Adipocyte (in vitro differentiated cells): ENCODE results near the gene CLIC5.

Source experiments
- DNase-seq: peaks from one replicate; pipeline ENCODE4 v3.0.0-alpha.2; 2015; ENCODE audit warnings: low read depth
- H3K27me3 ChIP-seq: replicated peaks from 2 replicates; pipeline ENCODE4 v1.7.0; 2013; ENCODE audit warnings: mild to moderate bottlenecking, low read length, moderate library complexity; ENCODE audit not compliant: control insufficient read depth, insufficient read depth
- H3K36me3 ChIP-seq: 2 replicates; pipeline ENCODE4 v1.7.0; 2013; ENCODE audit warnings: low read length, mild to moderate bottlenecking, moderate library complexity; ENCODE audit not compliant: control insufficient read depth, insufficient read depth, severe bottlenecking
- H3K4me1 ChIP-seq: 2 replicates; pipeline ENCODE4 v1.7.0; 2013; ENCODE audit warnings: mild to moderate bottlenecking, low read length, moderate library complexity; ENCODE audit not compliant: control insufficient read depth, insufficient read depth
- H3K4me3 ChIP-seq: 2 replicates; pipeline ENCODE4 v1.7.0; 2013; ENCODE audit warnings: mild to moderate bottlenecking, low read length, moderate library complexity
- H3K9ac ChIP-seq: 2 replicates; pipeline ENCODE4 v1.7.0; 2013; ENCODE audit warnings: mild to moderate bottlenecking, low read length, moderate library complexity
- H3K9me3 ChIP-seq: 2 replicates; pipeline ENCODE4 v1.7.0; 2013; ENCODE audit warnings: mild to moderate bottlenecking, low read length, moderate library complexity; ENCODE audit not compliant: control insufficient read depth

The CLIC5 gene

GRCh38 chr6:45990162-45990561 lies 25.5 kb downstream of the CLIC5 start:
- no peak overlapping the region for H3K9ac ChIP-seq
- no peak for DNase-seq
- H3K27me3 ChIP-seq, result peaks cover 6% of the 10 kb centered on the region
- H3K4me1 ChIP-seq, result no peaks in the 10 kb centered on the region
- no peaks in the 10 kb centered on the region for H3K9me3 ChIP-seq
- no peaks in the 10 kb centered on the region for H3K36me3 ChIP-seq
- no peak overlapping the region for H3K4me3 ChIP-seq

- H3K27me3 ChIP-seq, result peaks cover 6% of the 10 kb centered on the region
- no peaks in the 10 kb centered on the region for H3K4me1 ChIP-seq
- DNase-seq, result no peak
- no peaks in the 10 kb centered on the region for H3K36me3 ChIP-seq
- no peak overlapping the region for H3K9ac ChIP-seq
- H3K9me3 ChIP-seq, result no peaks in the 10 kb centered on the region
- no peak overlapping the region for H3K4me3 ChIP-seq
Measured at GRCh38 chr6:45988635-45989034, 27.0 kb downstream of the CLIC5 start.

DNA sequence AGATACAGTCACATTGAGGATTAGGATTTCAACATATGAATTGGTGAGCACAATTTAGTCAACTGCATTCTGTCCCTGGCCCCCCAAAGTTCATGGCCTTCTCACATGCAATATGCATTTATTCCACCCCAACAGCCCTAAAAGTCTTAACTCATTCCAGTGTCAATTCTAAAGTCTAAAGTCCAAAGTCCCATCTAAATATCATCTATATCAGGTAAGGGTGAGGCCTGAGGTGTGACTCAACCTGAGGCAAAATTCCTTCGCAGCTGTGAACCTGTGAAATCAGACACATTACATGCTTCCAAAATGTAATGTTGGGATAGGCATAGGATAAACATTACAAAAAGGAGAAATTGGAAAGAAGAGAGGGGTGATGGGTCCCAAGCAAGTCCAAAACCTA lies 27.8 kb downstream of the CLIC5 start:
- no peaks in the 10 kb centered on the region for H3K9me3 ChIP-seq
- no peak overlapping the region for H3K4me3 ChIP-seq

DNA sequence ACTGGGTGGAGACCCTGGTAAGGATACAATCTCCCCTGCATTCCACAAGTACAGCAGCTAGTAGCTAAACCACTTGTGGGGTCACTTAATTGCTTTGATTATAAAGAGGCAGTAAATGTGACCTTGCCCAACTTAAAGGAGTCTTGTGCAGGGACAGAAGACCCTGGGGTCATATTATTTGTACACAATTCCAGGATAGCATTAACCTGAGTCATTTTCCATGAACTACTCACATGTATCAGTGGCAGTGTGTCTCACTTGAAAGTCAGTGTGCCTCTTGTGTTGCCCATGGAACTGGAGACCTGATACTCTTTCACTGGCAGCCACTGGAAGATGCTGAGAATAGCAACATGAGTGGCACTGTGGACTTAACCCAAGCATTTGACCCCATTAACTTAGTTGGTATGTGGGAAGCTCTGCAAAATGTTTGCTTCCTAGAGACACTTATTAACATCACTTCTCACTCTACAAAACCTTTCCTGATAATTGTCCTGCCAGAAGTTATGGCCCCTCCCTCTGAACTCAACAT lies 28.9 kb downstream of the CLIC5 start:
- H3K4me3 ChIP-seq, result no peak overlapping the region
- H3K9ac ChIP-seq, result no peak overlapping the region
- peaks cover 6% of the 10 kb centered on the region for H3K27me3 ChIP-seq
- H3K4me1 ChIP-seq, result no peaks in the 10 kb centered on the region
- no peaks in the 10 kb centered on the region for H3K9me3 ChIP-seq
- no peaks in the 10 kb centered on the region for H3K36me3 ChIP-seq
- no peak for DNase-seq

More for the DNA sequence above, 27.8 kb downstream of the CLIC5 start:
- DNase-seq, result no peak
- Histone ChIP-seq H3K36me3 (no peaks in the 10 kb centered on the region), H3K27me3 (peaks cover 6% of the 10 kb centered on the region), H3K4me1 (no peaks in the 10 kb centered on the region), H3K9ac (no peak overlapping the region)

DNA sequence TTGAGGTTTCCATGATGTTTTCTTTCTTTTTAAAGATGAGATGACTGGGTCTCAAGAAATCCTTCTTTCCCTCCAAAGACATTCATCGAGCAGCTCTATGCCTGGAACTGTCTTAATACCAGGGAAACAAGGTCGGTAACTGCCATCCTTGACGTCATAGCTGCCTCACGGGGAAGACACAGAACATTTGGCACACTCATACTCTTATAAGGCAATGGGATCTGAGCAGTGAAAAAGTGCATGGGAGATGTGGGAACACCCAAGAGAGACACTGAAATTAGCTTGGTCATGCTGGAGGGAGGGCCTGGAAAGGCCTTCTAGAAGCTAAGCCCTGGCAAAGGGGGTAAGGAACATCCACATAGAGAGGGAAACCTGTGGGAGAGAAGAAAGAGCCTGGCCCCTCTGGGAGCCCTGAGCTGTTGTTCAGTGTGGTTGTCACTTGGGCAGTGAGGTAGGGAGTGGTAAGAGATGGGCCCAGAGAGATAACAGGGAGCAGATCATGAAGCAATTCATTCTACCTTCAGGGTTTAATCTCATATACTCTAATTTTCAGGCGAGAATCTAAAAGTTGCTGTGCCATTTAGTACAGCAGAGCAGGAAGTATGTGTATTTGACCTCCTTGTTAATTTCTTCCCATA lies 30.8 kb downstream of the CLIC5 start:
- Histone ChIP-seq H3K9me3 (no peaks in the 10 kb centered on the region), H3K9ac (no peak overlapping the region), H3K4me1 (no peaks in the 10 kb centered on the region), H3K36me3 (no peaks in the 10 kb centered on the region), H3K4me3 (no peak overlapping the region), H3K27me3 (peaks cover 6% of the 10 kb centered on the region)
- no peak for DNase-seq

- Histone ChIP-seq H3K9me3 (no peaks in the 10 kb centered on the region), H3K36me3 (no peaks in the 10 kb centered on the region), H3K9ac (no peak overlapping the region), H3K4me1 (no peaks in the 10 kb centered on the region), H3K27me3 (peaks cover 6% of the 10 kb centered on the region), H3K4me3 (no peak overlapping the region)
- DNase-seq, result no peak
Measured at GRCh38 chr6:45984347-45984746, 31.3 kb downstream of the CLIC5 start.

DNA sequence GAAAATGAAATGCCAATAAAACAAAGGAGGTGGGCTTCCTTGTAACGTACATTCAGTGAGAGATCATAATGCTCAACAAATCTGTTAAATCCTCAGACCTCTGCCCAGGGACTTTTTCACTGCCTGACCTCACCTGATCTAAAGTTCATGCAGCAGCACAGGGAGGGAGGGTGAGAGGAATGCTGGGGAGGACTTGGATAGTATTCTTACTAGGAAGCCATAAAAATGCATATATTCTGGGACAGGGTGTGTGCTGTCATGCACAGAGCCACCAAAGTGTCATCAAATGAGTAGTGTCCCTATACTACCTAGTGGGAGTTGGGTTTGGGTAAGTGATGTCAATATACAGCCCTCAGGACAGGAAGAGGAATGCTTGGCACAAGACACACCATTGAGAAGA lies 32.6 kb downstream of the CLIC5 start:
- Histone ChIP-seq H3K4me1 (no peaks in the 10 kb centered on the region), H3K9ac (no peak overlapping the region), H3K4me3 (no peak overlapping the region), H3K27me3 (no peaks in the 10 kb centered on the region), H3K9me3 (no peaks in the 10 kb centered on the region), H3K36me3 (no peaks in the 10 kb centered on the region)
- no peak for DNase-seq

DNA sequence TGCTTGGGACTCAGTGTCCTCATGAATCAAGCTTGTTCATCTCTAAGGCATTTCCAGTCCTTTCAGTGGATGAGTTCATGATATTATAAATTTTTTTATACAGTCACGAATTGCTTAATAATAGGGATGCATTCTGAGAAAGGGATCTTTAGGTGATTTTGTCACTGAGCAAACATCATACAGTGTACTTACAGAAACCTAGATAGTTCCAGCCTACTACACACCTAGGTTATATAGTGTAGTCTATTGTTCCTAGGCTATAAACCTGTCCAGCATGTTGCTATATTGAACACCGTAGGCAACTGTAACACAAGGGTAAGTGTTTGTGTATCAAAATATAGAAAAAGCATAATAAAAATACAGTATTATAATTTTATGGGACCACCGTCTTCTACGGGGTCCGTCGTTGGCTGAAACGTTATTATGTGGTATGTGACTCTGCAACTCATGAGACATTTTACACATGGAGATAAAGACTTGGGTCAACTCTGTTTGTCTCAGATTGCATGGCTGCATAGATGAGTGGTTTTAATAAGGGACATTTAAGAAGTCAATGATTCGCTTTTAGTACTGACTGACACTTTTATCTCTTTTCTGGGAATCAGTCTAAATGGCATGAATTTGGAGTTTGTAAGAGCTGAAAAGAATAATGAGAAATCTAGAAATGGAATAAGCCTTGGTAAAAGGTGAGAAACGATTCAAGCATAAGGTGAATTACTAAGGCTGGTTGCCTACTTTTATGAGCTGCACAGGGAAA lies 33.2 kb downstream of the CLIC5 start:
- Histone ChIP-seq H3K27me3 (no peaks in the 10 kb centered on the region), H3K36me3 (no peaks in the 10 kb centered on the region), H3K4me3 (no peak overlapping the region), H3K9ac (no peak overlapping the region), H3K9me3 (no peaks in the 10 kb centered on the region), H3K4me1 (no peaks in the 10 kb centered on the region)
- DNase-seq, result no peak

DNA sequence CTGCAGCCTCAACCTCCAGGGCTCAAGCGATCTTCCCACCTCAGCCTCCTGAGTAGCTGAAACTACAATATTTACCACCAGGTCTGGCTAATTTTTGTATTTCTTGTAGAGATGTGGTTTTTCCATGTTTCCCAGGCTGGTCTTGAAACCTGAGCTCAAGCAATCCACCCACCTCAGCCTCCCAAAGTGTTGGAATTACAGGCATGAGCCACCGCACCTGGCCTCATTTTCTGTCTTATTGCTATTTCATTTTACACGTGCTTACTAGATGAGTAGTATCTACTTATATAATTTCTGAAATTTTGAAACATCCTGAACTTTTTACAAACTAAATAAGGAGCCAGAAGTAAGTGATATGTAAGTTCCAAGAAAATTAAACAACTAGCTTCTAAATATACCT lies 34.6 kb downstream of the CLIC5 start:
- no peak for DNase-seq
- H3K4me3 ChIP-seq, result no peak overlapping the region
- H3K9me3 ChIP-seq, result peaks cover under 1% of the 10 kb centered on the region
- H3K4me1 ChIP-seq, result no peaks in the 10 kb centered on the region
- H3K9ac ChIP-seq, result no peak overlapping the region
- H3K36me3 ChIP-seq, result no peaks in the 10 kb centered on the region
- H3K27me3 ChIP-seq, result no peaks in the 10 kb centered on the region

DNA sequence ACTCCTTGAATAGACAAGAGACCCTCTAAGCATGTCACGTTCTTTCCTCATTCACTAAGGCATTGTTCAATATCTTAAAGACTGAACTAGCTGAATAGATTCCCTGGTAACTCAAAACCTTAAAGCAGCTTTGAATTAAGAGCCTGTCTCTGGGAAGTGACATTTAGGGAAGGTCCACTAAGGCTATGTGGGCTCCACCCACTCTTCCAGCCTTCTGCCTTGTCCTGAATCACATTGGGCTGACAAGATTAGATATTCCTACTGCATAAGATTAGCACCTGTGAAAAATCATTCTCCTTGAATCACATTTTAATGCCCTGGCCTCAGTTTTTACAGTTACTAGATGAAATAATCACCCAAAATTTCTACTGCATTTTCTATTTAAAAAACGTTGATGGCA lies 36.3 kb downstream of the CLIC5 start:
- Histone ChIP-seq H3K9me3 (peaks cover 12% of the 10 kb centered on the region), H3K36me3 (no peaks in the 10 kb centered on the region), H3K27me3 (no peaks in the 10 kb centered on the region), H3K4me3 (no peak overlapping the region), H3K9ac (no peak overlapping the region), H3K4me1 (no peaks in the 10 kb centered on the region)
- no peak for DNase-seq

- Histone ChIP-seq H3K36me3 (no peaks in the 10 kb centered on the region), H3K9me3 (peaks cover 12% of the 10 kb centered on the region), H3K27me3 (peaks cover 4% of the 10 kb centered on the region), H3K9ac (no peak overlapping the region), H3K4me3 (no peak overlapping the region), H3K4me1 (no peaks in the 10 kb centered on the region)
- DNase-seq, result no peak
Measured at GRCh38 chr6:45974596-45974995, 41.1 kb downstream of the CLIC5 start.
